ENCODE data around the gene BHLHA15. TPM values are rescaled to one million over a fixed set of nuclear protein-coding genes. Genes with fewer than 3 reads are reported as not detected.
A peak's percentile ranks its signal among the peaks of the same experiment; 100 is the strongest.

The BHLHA15 gene
- total RNA-seq, 1 donor from 2014 or later, result 0.57 TPM

- no peak for DNase-seq (ENCODE audit: low spot score, unreplicated experiment)
- Mint-ChIP-seq H3K27me3 (no peaks in the 10 kb centered on the region), H3K36me3 (ENCODE audit: insufficient read depth) (peaks cover 16% of the 10 kb centered on the region), H3K4me3 (ENCODE audit: low read depth) (no peak overlapping the region), H3K27ac (no peak overlapping the region), H3K9me3 (ENCODE audit: low read depth) (peaks cover 3% of the 10 kb centered on the region), H3K4me1 (ENCODE audit: low read depth) (peaks cover 11% of the 10 kb centered on the region)
- TF ChIP-seq, protein P1, sequence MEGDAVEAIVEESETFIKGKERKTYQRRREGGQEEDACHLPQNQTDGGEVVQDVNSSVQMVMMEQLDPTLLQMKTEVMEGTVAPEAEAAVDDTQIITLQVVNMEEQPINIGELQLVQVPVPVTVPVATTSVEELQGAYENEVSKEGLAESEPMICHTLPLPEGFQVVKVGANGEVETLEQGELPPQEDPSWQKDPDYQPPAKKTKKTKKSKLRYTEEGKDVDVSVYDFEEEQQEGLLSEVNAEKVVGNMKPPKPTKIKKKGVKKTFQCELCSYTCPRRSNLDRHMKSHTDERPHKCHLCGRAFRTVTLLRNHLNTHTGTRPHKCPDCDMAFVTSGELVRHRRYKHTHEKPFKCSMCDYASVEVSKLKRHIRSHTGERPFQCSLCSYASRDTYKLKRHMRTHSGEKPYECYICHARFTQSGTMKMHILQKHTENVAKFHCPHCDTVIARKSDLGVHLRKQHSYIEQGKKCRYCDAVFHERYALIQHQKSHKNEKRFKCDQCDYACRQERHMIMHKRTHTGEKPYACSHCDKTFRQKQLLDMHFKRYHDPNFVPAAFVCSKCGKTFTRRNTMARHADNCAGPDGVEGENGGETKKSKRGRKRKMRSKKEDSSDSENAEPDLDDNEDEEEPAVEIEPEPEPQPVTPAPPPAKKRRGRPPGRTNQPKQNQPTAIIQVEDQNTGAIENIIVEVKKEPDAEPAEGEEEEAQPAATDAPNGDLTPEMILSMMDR (IDR thresholded peaks at IDR 0.05; ENCODE audit: unreplicated experiment), result no peak
Observed at GRCh38 chr7:98222533-98223195, 11.4 kb downstream of the BHLHA15 start.

GRCh38 chr7:98223351-98223897 is 12.2 kb downstream of the BHLHA15 start:
- peaks cover 1% of the 10 kb centered on the region for H3K9me3 Mint-ChIP-seq (ENCODE audit: low read depth)
- H3K36me3 Mint-ChIP-seq (ENCODE audit: insufficient read depth), result peaks cover 13% of the 10 kb centered on the region
- no peak for DNase-seq (ENCODE audit: low spot score, unreplicated experiment)
- TF ChIP-seq, protein P1 (IDR thresholded peaks at IDR 0.05; ENCODE audit: unreplicated experiment), result no peak
- no peak overlapping the region for H3K4me3 Mint-ChIP-seq (ENCODE audit: low read depth)
- peak overlapping the region; percentile 88 for H3K27ac Mint-ChIP-seq
- peaks cover 6% of the 10 kb centered on the region for H3K4me1 Mint-ChIP-seq (ENCODE audit: low read depth)
- H3K27me3 Mint-ChIP-seq, result no peaks in the 10 kb centered on the region

- Mint-ChIP-seq H3K36me3 (ENCODE audit: insufficient read depth) (peaks cover 11% of the 10 kb centered on the region), H3K9me3 (ENCODE audit: low read depth) (no peaks in the 10 kb centered on the region), H3K4me1 (ENCODE audit: low read depth) (peaks cover under 1% of the 10 kb centered on the region), H3K27ac (no peak overlapping the region), H3K4me3 (ENCODE audit: low read depth) (no peak overlapping the region), H3K27me3 (no peaks in the 10 kb centered on the region)
- TF ChIP-seq, protein P1 (IDR thresholded peaks at IDR 0.05; ENCODE audit: unreplicated experiment), result no peak
- DNase-seq (ENCODE audit: low spot score, unreplicated experiment), result no peak
Observed at GRCh38 chr7:98223898-98224700, 12.9 kb downstream of the BHLHA15 start.

DNA sequence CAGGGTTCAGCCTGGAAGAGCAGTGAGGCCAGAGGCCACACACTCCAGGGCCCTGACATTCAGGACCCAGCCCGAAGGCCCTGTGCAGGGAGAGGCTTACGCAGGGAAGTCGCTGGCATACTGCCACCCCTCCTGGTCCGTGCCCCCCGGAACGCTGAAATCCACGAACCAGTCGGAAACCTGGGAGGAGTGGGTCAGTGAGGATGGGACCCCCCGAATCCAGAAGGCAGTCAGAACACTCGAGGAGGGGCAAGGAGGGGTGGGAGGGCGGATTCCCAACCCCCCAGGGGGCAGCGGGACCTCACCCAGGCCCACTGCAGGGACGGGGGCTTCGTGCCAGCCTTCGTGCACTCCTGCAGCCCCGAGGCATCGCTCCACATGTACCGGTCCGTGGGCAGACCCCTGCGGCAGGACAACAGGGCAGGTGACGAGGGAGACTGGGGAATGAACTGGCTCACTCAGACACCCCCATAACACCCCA is 13.5 kb downstream of the BHLHA15 start:
- no peak for DNase-seq (ENCODE audit: low spot score, unreplicated experiment)
- H3K4me3 Mint-ChIP-seq (ENCODE audit: low read depth), result no peak overlapping the region

More for the DNA sequence above, 13.5 kb downstream of the BHLHA15 start:
- H3K9me3 Mint-ChIP-seq (ENCODE audit: low read depth), result no peaks in the 10 kb centered on the region
- H3K4me1 Mint-ChIP-seq (ENCODE audit: low read depth), result no peaks in the 10 kb centered on the region
- TF ChIP-seq, protein P1 (IDR thresholded peaks at IDR 0.05; ENCODE audit: unreplicated experiment), result no peak
- H3K27me3 Mint-ChIP-seq, result no peaks in the 10 kb centered on the region
- H3K27ac Mint-ChIP-seq, result no peak overlapping the region
- H3K36me3 Mint-ChIP-seq (ENCODE audit: insufficient read depth), result peaks cover 7% of the 10 kb centered on the region
